ENCODE results near the gene RNF19B.

The RNF19B gene

DNA sequence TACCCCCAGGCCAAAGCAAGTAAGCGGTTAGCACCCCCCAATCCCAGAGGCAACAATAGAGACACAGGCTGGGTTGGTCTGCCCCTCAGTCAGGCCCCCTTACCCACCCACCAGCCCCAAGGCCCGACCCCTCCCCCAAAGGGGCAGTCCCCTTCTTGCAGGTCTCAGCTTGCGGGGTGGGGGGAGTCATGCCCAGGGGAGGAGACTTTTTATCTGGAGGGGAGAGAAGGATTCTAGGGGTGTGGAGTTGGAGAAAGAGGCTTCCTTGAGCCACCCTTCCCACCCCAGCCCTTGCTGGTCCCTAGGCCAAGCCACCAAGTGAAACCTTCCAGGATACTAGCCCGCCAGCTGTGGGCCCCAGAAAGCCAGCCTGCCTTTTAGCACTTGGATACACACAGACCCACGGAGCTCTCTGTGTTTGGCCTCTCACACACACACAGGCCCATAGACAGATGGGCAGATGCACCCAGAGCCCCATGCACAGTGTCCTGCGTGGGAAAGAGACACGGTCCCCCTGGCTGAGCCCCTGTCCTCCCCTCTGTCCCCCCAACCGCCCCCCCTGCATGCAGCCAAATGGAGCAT is 70.5 kb downstream of the RNF19B start:
- TF ChIP-seq, protein P1, sequence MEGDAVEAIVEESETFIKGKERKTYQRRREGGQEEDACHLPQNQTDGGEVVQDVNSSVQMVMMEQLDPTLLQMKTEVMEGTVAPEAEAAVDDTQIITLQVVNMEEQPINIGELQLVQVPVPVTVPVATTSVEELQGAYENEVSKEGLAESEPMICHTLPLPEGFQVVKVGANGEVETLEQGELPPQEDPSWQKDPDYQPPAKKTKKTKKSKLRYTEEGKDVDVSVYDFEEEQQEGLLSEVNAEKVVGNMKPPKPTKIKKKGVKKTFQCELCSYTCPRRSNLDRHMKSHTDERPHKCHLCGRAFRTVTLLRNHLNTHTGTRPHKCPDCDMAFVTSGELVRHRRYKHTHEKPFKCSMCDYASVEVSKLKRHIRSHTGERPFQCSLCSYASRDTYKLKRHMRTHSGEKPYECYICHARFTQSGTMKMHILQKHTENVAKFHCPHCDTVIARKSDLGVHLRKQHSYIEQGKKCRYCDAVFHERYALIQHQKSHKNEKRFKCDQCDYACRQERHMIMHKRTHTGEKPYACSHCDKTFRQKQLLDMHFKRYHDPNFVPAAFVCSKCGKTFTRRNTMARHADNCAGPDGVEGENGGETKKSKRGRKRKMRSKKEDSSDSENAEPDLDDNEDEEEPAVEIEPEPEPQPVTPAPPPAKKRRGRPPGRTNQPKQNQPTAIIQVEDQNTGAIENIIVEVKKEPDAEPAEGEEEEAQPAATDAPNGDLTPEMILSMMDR (IDR thresholded peaks at IDR 0.05) = no peak

DNA sequence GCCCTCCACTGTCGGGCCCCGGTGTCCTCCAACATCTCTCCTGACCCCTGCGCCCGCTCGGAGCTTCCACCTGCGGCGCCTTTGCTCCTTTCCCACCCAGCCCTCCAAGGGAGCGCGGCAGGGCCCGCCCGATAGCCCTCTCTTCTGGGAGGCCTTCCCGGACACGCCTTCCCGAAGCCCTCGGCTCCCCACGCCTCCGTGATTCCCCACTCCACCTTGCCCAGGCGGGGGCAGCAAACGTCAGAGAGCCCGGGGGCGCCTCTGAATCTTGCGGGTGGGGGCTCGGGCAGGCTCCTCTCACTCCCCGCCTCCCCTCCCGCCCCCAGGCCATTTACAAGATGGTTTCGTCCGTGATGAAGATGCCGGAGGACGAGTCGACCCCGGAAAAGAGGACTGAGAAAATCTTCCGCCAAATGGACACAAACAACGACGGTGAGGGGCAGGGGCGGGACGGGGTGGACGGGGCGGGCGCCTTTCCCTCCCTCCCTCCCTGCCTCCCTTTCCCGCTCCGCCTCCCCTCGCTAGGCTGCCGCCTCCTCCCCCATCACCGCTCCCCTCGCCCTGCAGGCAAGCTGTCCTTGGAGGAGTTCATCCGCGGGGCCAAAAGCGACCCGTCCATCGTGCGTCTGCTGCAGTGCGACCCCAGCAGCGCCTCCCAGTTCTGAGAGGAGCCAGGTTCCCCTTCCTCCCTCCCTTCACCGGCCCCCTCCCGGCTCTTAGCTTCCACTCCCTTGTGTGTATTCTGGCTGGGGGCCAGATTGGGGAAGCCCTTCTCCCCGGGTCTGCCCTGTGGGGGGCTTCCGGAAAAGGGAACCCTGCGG is 71.2 kb downstream of the RNF19B start:
- TF ChIP-seq, protein P1 (IDR thresholded peaks at IDR 0.05) = 0 out of 2 replicates have a peak, but pooled peaks have one; percentile 8

DNA sequence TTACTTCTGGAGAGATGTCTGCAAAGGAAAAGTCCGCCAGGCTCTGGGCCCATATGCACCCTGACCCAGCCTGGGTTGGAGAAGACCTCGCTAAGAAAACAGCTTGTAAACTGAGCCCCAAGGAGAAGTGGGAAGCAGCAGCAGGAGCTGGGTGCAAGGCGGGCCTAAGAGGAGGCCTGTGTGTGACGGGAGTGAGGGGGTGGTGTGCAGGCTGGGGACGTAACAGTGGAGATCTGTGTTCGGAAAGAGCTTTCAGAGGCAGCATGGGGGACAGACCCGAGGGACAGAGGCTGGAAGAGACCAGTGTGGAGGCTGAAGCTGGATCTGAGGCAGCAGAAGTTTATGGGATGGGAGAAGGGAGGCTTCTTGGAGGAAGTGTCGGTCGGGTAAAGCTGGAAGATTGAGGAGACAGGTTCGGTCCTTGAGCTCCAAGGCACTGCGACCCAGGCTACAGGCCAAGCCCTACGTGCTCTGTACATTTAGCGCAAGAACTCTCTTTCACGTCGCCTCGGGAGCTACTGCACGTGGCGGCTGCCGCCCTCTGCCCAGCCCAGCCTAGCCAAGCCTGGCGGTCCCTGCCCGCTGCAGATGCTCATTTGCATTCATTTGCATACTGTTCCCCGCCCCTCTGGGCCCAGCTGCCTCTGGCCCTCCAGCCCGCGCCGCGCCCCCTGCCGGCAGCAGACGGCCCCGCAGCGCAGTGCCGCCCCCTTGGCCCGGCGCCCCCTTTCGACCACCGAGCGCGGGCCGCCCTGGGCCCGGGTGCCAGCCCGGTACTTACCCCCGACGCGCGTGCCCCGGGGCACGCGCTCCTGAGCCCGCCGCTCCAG is 72.0 kb downstream of the RNF19B start:
- TF ChIP-seq, protein P1 (IDR thresholded peaks at IDR 0.05) = peak; percentile 34; the same call in 1 of the 2 replicates

DNA sequence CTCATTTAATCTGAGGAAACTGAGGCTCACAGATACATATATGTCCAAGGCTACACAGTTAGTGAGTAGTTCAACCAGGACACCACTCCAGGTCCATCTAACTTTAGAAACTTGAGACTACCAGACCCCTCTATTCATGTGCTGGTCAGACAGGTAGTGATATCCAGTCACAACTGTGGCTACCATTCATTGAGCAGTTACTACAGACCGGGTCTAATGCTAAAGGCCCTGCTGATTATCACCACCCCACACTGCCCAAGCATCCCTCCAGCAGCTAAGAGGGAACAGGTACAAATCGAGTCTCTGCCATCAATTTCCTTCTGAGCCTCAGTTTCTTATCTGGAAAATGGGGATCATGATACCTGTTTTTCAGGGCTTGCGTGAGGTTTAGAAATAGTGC is 73.0 kb downstream of the RNF19B start:
- TF ChIP-seq, protein P1 (IDR thresholded peaks at IDR 0.05) = no peak

DNA sequence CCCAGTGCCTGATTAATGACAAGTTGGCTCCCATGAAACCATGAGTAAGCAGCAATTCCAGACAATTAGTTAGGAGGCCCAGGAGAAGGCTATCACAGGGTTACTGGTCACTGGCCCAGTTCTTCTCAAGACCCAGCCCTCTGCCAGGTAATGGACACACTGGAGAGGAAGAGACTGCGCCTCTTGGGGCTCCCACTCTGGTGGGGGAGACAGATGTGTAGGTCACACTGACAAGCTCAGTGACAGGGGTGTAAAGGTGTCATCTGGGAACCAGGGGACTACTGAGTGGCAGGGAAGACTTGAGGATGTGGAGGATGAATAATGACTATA is 73.4 kb downstream of the RNF19B start:
- TF ChIP-seq, protein P1 (IDR thresholded peaks at IDR 0.05) = no peak

GRCh38 chr1:32890516-32891240 is 73.9 kb downstream of the RNF19B start:
- TF ChIP-seq, protein P1 (IDR thresholded peaks at IDR 0.05) = no peak

- TF ChIP-seq, protein P1 (IDR thresholded peaks at IDR 0.05) = no peak
These were observed 74.8 kb downstream of the RNF19B start for GRCh38 chr1:32889731-32890278.
